Posterior vena cava (tissue), 2 donors: Measurements from ENCODE around the gene TYK2. TPM values are rescaled to one million over a fixed set of nuclear protein-coding genes. Genes with fewer than 3 reads are reported as not detected.

ENCODE experiments used
- DNase-seq: peaks from one replicate; pipeline ENCODE4 v3.0.0-alpha.2; 2020; ENCODE audit warnings: low spot score
- intact Hi-C, 2 donors: fragments of 100-400 bp; cut with DNase I; formaldehyde crosslinking; loops; one replicate each; pipeline versions ENCODE4 v1.14.1 to v1.14.2; 2022 to 2023
- microRNA-seq, 2 donors: library from miRNA; unstranded; fragments of <30 nt; microRNA quantifications; one replicate each; pipeline ENCODE4 v1.2.0, GENCODE V29; 2020 to 2021; ENCODE audit warnings: borderline microRNAs expressed in 2 of 2
- total RNA-seq, 2 donors: library from RNA; stranded (reverse); fragmentation: NEBNext Ultra II Directional; extraction: Animal tissue kit (Norgen Biotek cat#: 25700); gene quantifications; one replicate each; pipeline ENCODE4 v1.2.1, GENCODE V29; 2021
- donor health status: DM: yes; HTN: yes; CAD: no.
- donor health status: DM: yes; HTN: yes; CAD: no.

The TYK2 gene
- total RNA-seq, 2 donors from 2014 or later, result 67.1 to 69.3 TPM

- no peak for DNase-seq
- intact Hi-C loops, result no loop called here
Observed at GRCh38 chr19:10321874-10322835, 58.2 kb downstream of the TYK2 start.

- no peak for DNase-seq
- intact Hi-C loops, result no loop called here
Observed at GRCh38 chr19:10321417-10321797, 59.0 kb downstream of the TYK2 start.

GRCh38 chr19:10320602-10321416, 59.6 kb downstream of the TYK2 start:
- intact Hi-C loops, result no loop called here
- no peak for DNase-seq

- DNase-seq, result no peak
- intact Hi-C loops, result no loop called here
Observed at GRCh38 chr19:10318807-10319682, 61.3 kb downstream of the TYK2 start.

- DNase-seq, result no peak
- intact Hi-C loops, result no loop called here
Observed at GRCh38 chr19:10317857-10318462, 62.4 kb downstream of the TYK2 start.

GRCh38 chr19:10317045-10317856, 63.1 kb downstream of the TYK2 start:
- DNase-seq, result no peak
- intact Hi-C loops, result no loop called here

- intact Hi-C loops, result no loop called here
- DNase-seq, result no peak
Observed at GRCh38 chr19:10316229-10317044, 63.9 kb downstream of the TYK2 start.

GRCh38 chr19:10315335-10316214, 64.8 kb downstream of the TYK2 start, which contains the start of gene FDX2:
FDX2 (minus strand) TSS chr19:10316015; CDS start chr19:10315996, 19 bp downstream.
- intact Hi-C loops, result no loop called here
- DNase-seq, result peak; percentile 96

- DNase-seq, result no peak
- intact Hi-C loops, result no loop called here
Observed at GRCh38 chr19:10309423-10309822, 70.9 kb downstream of the TYK2 start, which contains the start of gene ZGLP1. ZGLP1 (minus strand) TSS chr19:10309815.

GRCh38 chr19:10306327-10306726, 74.0 kb downstream of the TYK2 start:
- intact Hi-C loops, result no loop called here
- no peak for DNase-seq

GRCh38 chr19:10305139-10305806, 75.1 kb downstream of the TYK2 start:
- no peak for DNase-seq
- intact Hi-C loops, result no loop called here

Small RNA genes within 50 kb of the gene (microRNA-seq; reads per million reads assigned to microRNA genes)
- gene MIR1181, result 0 to 0.26 reads per million in 2 donors

Other genes with a start within 250 kb of the TYK2 start
- 10 to 100 TPM; 43.2 to 59.2 TPM for gene DNMT1, start 185.6 kb downstream of the TYK2 start, total RNA-seq
- 10 to 100 TPM; 16.3 to 17.7 TPM for gene S1PR2, start 149.2 kb downstream of the TYK2 start, total RNA-seq
- 10 to 100 TPM; 26.2 to 28.2 TPM for gene MRPL4, start 128.4 kb downstream of the TYK2 start, total RNA-seq
- 10 to 100 TPM; 21.0 to 21.9 TPM for gene ICAM1, start 109.5 kb downstream of the TYK2 start, total RNA-seq
- under 1 TPM in 1 of 2 donors, not detected in 1; 0.57 TPM for gene ICAM4, start 93.6 kb downstream of the TYK2 start, total RNA-seq
- under 1 TPM; 0.33 to 0.83 TPM for gene ICAM5, start 90.6 kb downstream of the TYK2 start, total RNA-seq
- gene ZGLP1, start 70.8 kb downstream of the TYK2 start, total RNA-seq, result 1 to 10 TPM; 1.1 to 1.2 TPM
- 10 to 100 TPM; 10.2 to 11.4 TPM for gene FDX2, start 64.6 kb downstream of the TYK2 start, total RNA-seq
- gene RAVER1, start 47.0 kb downstream of the TYK2 start, total RNA-seq, result 10 to 100 TPM; 17.5 to 19.0 TPM
- gene ICAM3, start 40.9 kb downstream of the TYK2 start, total RNA-seq, result 10 to 100 TPM in 1 of 2 donors, 1 to 10 TPM in 1; 7.9 to 10.6 TPM
- gene CDC37, start 23.0 kb upstream of the TYK2 start, total RNA-seq, result 100 to 1,000 TPM; 106 to 109 TPM
- gene PDE4A, start 40.0 kb upstream of the TYK2 start, total RNA-seq, result 10 to 100 TPM; 10.9 to 12.8 TPM
- gene KEAP1, start 122.8 kb upstream of the TYK2 start, total RNA-seq, result 10 to 100 TPM; 37.4 to 48.1 TPM
- gene S1PR5, start 136.9 kb upstream of the TYK2 start, total RNA-seq, result not detected
- 10 to 100 TPM; 14.2 to 14.8 TPM for gene ATG4D, start 163.3 kb upstream of the TYK2 start, total RNA-seq
- 10 to 100 TPM; 15.1 to 16.5 TPM for gene KRI1, start 185.4 kb upstream of the TYK2 start, total RNA-seq
- 10 to 100 TPM in 1 of 2 donors, 1 to 10 TPM in 1; 8.1 to 15.0 TPM for gene CDKN2D, start 188.4 kb upstream of the TYK2 start, total RNA-seq
- not detected for gene AP1M2, start 206.7 kb upstream of the TYK2 start, total RNA-seq
- gene SLC44A2, start 245.0 kb upstream of the TYK2 start, total RNA-seq, result 100 to 1,000 TPM in 1 of 2 donors, 10 to 100 TPM in 1; 72.2 to 108 TPM